Measurements from ENCODE around the gene DDX10.
"Not testable (repeated sequence)": the region's sequence is repeated elsewhere in the genome, so short reads cannot be mapped to it uniquely, and the experiment has no call there.

Gene DDX10

DNA sequence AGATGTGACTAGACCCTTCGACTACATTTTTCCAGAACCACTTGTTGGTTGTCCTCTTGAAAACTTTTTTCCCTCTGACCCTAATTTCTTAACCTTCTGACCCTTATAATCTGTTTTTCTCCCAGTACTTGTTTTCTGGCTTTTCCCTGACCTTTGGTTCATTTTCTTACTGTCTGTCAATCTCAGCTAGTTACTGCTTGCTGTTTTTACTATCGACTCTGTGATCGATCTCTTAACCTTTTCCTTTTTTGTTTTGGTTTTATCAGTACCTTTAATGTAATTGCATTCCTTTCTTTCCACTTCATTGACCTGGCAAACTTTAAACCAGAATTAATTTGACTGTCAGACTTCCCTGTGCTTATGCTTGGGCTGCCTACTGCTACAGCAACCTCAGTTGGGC lies 92.8 kb downstream of the DDX10 start:
- Histone ChIP-seq H3K4me1 (ENCODE audit: control insufficient read depth in 5 of 5, insufficient read depth in 5 of 5, low read length in 5 of 5) (peaks cover 4 to 31% (median 20%) of the 10 kb centered on the region in 5 donors), H3K9me3 (ENCODE audit: control insufficient read depth in 5 of 5, low read length in 5 of 5) (no peaks in the 10 kb centered on the region), H3K9ac (ENCODE audit: low read length in 5 of 5) (no peak overlapping the region), H3K4me3 (ENCODE audit: low read depth in 1 of 5, low read length in 5 of 5) (no peak overlapping the region), H3K27me3 (ENCODE audit: control insufficient read depth in 5 of 5, insufficient read depth in 4 of 5, low read length in 5 of 5) (no peaks in the 10 kb centered on the region), H3K36me3 (ENCODE audit: control insufficient read depth in 5 of 5, insufficient read depth in 5 of 5, low read length in 5 of 5) (no peaks in the 10 kb centered on the region), H3K27ac (ENCODE audit: low read depth, low read length) (no peak overlapping the region)

- Histone ChIP-seq H3K4me1 (ENCODE audit: control insufficient read depth in 5 of 5, insufficient read depth in 5 of 5, low read length in 5 of 5) (peaks cover 4 to 31% (median 20%) of the 10 kb centered on the region in 5 donors), H3K9ac (ENCODE audit: low read length in 5 of 5) (no peak overlapping the region), H3K4me3 (ENCODE audit: low read depth in 1 of 5, low read length in 5 of 5) (no peak overlapping the region), H3K27me3 (ENCODE audit: control insufficient read depth in 5 of 5, insufficient read depth in 4 of 5, low read length in 5 of 5) (no peaks in the 10 kb centered on the region), H3K36me3 (ENCODE audit: control insufficient read depth in 5 of 5, insufficient read depth in 5 of 5, low read length in 5 of 5) (no peaks in the 10 kb centered on the region), H3K9me3 (ENCODE audit: control insufficient read depth in 5 of 5, low read length in 5 of 5) (no peaks in the 10 kb centered on the region), H3K27ac (ENCODE audit: low read depth, low read length) (no peak overlapping the region)
Observed at GRCh38 chr11:108758458-108758857, 93.6 kb downstream of the DDX10 start.

DNA sequence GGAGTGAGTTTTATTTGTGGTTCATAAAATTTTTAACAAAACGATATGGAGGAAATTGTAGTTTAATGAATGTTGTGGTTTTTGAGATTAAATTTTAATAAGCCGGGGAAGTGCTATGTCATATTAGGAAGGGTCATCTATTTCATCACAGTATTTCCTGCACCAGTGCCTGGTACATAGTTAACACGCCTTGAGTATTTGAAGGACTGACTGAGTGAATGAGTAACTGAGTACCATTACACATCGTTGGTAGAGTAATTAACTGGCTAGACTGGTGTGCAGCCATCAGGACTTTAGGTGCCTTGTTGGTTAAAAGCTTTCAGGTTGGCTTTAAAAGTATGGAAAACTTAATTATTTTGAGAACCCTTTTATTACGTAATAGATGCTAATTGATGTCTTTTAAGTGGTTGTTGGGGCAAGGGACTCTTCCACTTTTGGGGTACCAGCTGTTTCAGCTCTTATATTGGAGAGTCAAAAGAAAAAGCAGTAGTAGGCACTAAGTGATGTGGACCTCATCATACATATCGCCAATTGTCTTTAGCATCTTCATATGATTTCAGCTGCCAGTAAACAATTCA lies 101.8 kb downstream of the DDX10 start:
- Histone ChIP-seq H3K4me1 (ENCODE audit: control insufficient read depth in 5 of 5, insufficient read depth in 5 of 5, low read length in 5 of 5) (no peaks in the 10 kb centered on the region), H3K27me3 (ENCODE audit: control insufficient read depth in 5 of 5, insufficient read depth in 4 of 5, low read length in 5 of 5) (no peaks in the 10 kb centered on the region), H3K36me3 (ENCODE audit: control insufficient read depth in 5 of 5, insufficient read depth in 5 of 5, low read length in 5 of 5) (peaks cover 0 to 3% (median 0%) of the 10 kb centered on the region in 5 donors), H3K27ac (ENCODE audit: low read depth, low read length) (no peak overlapping the region), H3K9ac (ENCODE audit: low read length in 5 of 5) (no peak overlapping the region), H3K9me3 (ENCODE audit: control insufficient read depth in 5 of 5, low read length in 5 of 5) (peaks cover 0 to 4% (median 0%) of the 10 kb centered on the region in 5 donors), H3K4me3 (ENCODE audit: low read depth in 1 of 5, low read length in 5 of 5) (no peak overlapping the region)

- Histone ChIP-seq H3K9me3 (ENCODE audit: control insufficient read depth in 5 of 5, low read length in 5 of 5) (peaks cover 0 to 4% (median 0%) of the 10 kb centered on the region in 5 donors), H3K36me3 (ENCODE audit: control insufficient read depth in 5 of 5, insufficient read depth in 5 of 5, low read length in 5 of 5) (peaks cover 0 to 3% (median 0%) of the 10 kb centered on the region in 5 donors), H3K4me1 (ENCODE audit: control insufficient read depth in 5 of 5, insufficient read depth in 5 of 5, low read length in 5 of 5) (no peaks in the 10 kb centered on the region), H3K9ac (ENCODE audit: low read length in 5 of 5) (no peak overlapping the region), H3K27me3 (ENCODE audit: control insufficient read depth in 5 of 5, insufficient read depth in 4 of 5, low read length in 5 of 5) (no peaks in the 10 kb centered on the region), H3K27ac (ENCODE audit: low read depth, low read length) (no peak overlapping the region), H3K4me3 (ENCODE audit: low read depth in 1 of 5, low read length in 5 of 5) (no peak overlapping the region)
Observed at GRCh38 chr11:108768370-108768769, 103.5 kb downstream of the DDX10 start.

- Histone ChIP-seq H3K4me3 (ENCODE audit: low read depth in 1 of 5, low read length in 5 of 5) (no peak overlapping the region), H3K9ac (ENCODE audit: low read length in 5 of 5) (no peak overlapping the region), H3K27ac (ENCODE audit: low read depth, low read length) (no peak overlapping the region), H3K36me3 (ENCODE audit: control insufficient read depth in 5 of 5, insufficient read depth in 5 of 5, low read length in 5 of 5) (peaks cover 0 to 3% (median 0%) of the 10 kb centered on the region in 5 donors), H3K4me1 (ENCODE audit: control insufficient read depth in 5 of 5, insufficient read depth in 5 of 5, low read length in 5 of 5) (no peaks in the 10 kb centered on the region), H3K27me3 (ENCODE audit: control insufficient read depth in 5 of 5, insufficient read depth in 4 of 5, low read length in 5 of 5) (no peaks in the 10 kb centered on the region), H3K9me3 (ENCODE audit: control insufficient read depth in 5 of 5, low read length in 5 of 5) (peaks cover 0 to 4% (median 0%) of the 10 kb centered on the region in 5 donors)
Observed at GRCh38 chr11:108768964-108769363, 104.1 kb downstream of the DDX10 start.

DNA sequence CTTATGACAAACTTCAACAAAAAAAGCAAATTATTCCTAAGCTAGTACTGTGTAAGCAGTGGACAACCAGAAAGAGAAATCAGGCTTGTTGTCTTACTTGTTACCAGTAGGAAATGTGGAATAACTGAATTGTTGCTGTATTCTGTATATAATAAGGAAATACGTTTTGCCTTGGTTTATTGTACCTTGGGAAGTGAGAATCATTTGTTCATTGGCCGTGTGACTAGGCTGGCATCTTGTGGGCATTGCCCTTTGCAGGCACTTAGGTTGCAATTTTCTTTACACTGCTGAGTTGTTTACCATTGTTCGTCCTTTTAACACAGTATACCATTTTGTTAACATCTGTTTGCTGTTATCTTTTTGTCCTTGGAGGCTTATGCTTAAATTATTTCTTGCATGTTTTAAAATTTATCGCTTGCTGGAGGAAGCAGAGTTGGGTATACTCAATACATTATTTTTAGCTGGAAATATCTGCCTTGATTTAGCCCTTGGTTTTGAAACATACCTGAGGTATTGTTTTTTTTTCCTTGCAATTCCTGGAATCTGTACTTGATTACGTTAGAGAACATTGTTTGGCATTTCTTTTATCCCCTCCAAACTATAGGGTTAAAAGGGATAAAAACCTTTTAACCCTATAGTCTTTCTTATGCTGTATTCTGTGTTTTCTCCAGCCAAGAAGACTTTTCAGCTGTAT lies 109.3 kb downstream of the DDX10 start:
- Histone ChIP-seq H3K9me3 (ENCODE audit: control insufficient read depth in 5 of 5, low read length in 5 of 5) (peaks cover 0 to 4% (median 0%) of the 10 kb centered on the region in 5 donors), H3K4me3 (ENCODE audit: low read depth in 1 of 5, low read length in 5 of 5) (no peak overlapping the region), H3K27me3 (ENCODE audit: control insufficient read depth in 5 of 5, insufficient read depth in 4 of 5, low read length in 5 of 5) (no peaks in the 10 kb centered on the region), H3K4me1 (ENCODE audit: control insufficient read depth in 5 of 5, insufficient read depth in 5 of 5, low read length in 5 of 5) (no peaks in the 10 kb centered on the region), H3K27ac (ENCODE audit: low read depth, low read length) (no peak overlapping the region), H3K36me3 (ENCODE audit: control insufficient read depth in 5 of 5, insufficient read depth in 5 of 5, low read length in 5 of 5) (no peaks in the 10 kb centered on the region), H3K9ac (ENCODE audit: low read length in 5 of 5) (no peak overlapping the region)

GRCh38 chr11:108775324-108775723 lies 110.5 kb downstream of the DDX10 start:
- Histone ChIP-seq H3K9me3 (ENCODE audit: control insufficient read depth in 5 of 5, low read length in 5 of 5) (peaks cover 0 to 4% (median 0%) of the 10 kb centered on the region in 5 donors), H3K36me3 (ENCODE audit: control insufficient read depth in 5 of 5, insufficient read depth in 5 of 5, low read length in 5 of 5) (no peaks in the 10 kb centered on the region), H3K27me3 (ENCODE audit: control insufficient read depth in 5 of 5, insufficient read depth in 4 of 5, low read length in 5 of 5) (no peaks in the 10 kb centered on the region), H3K4me1 (ENCODE audit: control insufficient read depth in 5 of 5, insufficient read depth in 5 of 5, low read length in 5 of 5) (no peaks in the 10 kb centered on the region), H3K27ac (ENCODE audit: low read depth, low read length) (no peak overlapping the region), H3K4me3 (ENCODE audit: low read depth in 1 of 5, low read length in 5 of 5) (no peak overlapping the region), H3K9ac (ENCODE audit: low read length in 5 of 5) (no peak overlapping the region)

DNA sequence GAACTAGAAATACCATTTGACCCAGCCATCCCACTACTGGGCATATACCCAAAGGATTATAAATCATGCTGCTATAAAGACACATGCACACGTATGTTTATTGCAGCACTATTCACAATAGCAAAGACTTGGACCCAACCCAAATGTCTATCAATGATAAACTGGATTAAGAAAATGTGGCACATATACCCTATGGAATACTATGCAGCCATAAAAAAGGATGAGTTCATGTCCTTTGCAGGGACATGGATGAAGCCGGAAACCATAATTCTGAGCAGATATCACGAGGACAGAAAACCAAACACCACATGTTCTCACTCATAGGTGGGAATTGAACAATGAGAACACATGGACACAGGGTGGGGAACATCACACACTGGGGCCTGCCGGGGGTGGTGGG lies 114.3 kb downstream of the DDX10 start:
- not testable (repeated sequence) for H3K4me3 ChIP-seq (ENCODE audit: low read depth in 1 of 5, low read length in 5 of 5); H3K9ac ChIP-seq (ENCODE audit: low read length in 5 of 5); H3K9me3 ChIP-seq (ENCODE audit: control insufficient read depth in 5 of 5, low read length in 5 of 5); H3K27me3 ChIP-seq (ENCODE audit: control insufficient read depth in 5 of 5, insufficient read depth in 4 of 5, low read length in 5 of 5); H3K4me1 ChIP-seq (ENCODE audit: control insufficient read depth in 5 of 5, insufficient read depth in 5 of 5, low read length in 5 of 5); H3K27ac ChIP-seq (ENCODE audit: low read depth, low read length); H3K36me3 ChIP-seq (ENCODE audit: control insufficient read depth in 5 of 5, insufficient read depth in 5 of 5, low read length in 5 of 5)

GRCh38 chr11:108780119-108780518 lies 115.2 kb downstream of the DDX10 start:
- peaks cover 0 to 7% (median 0%) of the 10 kb centered on the region in 5 donors for H3K36me3 ChIP-seq (ENCODE audit: control insufficient read depth in 5 of 5, insufficient read depth in 5 of 5, low read length in 5 of 5)
- no peak overlapping the region for H3K4me3 ChIP-seq (ENCODE audit: low read depth in 1 of 5, low read length in 5 of 5)
- H3K9ac ChIP-seq (ENCODE audit: low read length in 5 of 5) = no peak overlapping the region
- H3K4me1 ChIP-seq (ENCODE audit: control insufficient read depth in 5 of 5, insufficient read depth in 5 of 5, low read length in 5 of 5) = no peaks in the 10 kb centered on the region
- peaks cover 0 to 4% (median 0%) of the 10 kb centered on the region in 5 donors for H3K9me3 ChIP-seq (ENCODE audit: control insufficient read depth in 5 of 5, low read length in 5 of 5)
- H3K27ac ChIP-seq (ENCODE audit: low read depth, low read length) = no peak overlapping the region
- no peaks in the 10 kb centered on the region for H3K27me3 ChIP-seq (ENCODE audit: control insufficient read depth in 5 of 5, insufficient read depth in 4 of 5, low read length in 5 of 5)

- no peaks in the 10 kb centered on the region for H3K4me1 ChIP-seq (ENCODE audit: control insufficient read depth in 5 of 5, insufficient read depth in 5 of 5, low read length in 5 of 5)
- H3K36me3 ChIP-seq (ENCODE audit: control insufficient read depth in 5 of 5, insufficient read depth in 5 of 5, low read length in 5 of 5) = peaks cover 0 to 7% (median 0%) of the 10 kb centered on the region in 5 donors
- no peak overlapping the region for H3K27ac ChIP-seq (ENCODE audit: low read depth, low read length)
- H3K9me3 ChIP-seq (ENCODE audit: control insufficient read depth in 5 of 5, low read length in 5 of 5) = no peaks in the 10 kb centered on the region
- H3K4me3 ChIP-seq (ENCODE audit: low read depth in 1 of 5, low read length in 5 of 5) = no peak overlapping the region
- H3K27me3 ChIP-seq (ENCODE audit: control insufficient read depth in 5 of 5, insufficient read depth in 4 of 5, low read length in 5 of 5) = no peaks in the 10 kb centered on the region
- no peak overlapping the region for H3K9ac ChIP-seq (ENCODE audit: low read length in 5 of 5)
Observed at GRCh38 chr11:108781946-108782345, 117.1 kb downstream of the DDX10 start.

All from subcutaneous abdominal adipose tissue (tissue), 5 donors.